Measurements from ENCODE around the gene CCDC33. TPM values are rescaled to one million over a fixed set of nuclear protein-coding genes. Genes with fewer than 3 reads are reported as not detected.

Gene CCDC33
- total RNA-seq, 4 donors from 2014 or later: 0.13 TPM; not detected in 3

DNA sequence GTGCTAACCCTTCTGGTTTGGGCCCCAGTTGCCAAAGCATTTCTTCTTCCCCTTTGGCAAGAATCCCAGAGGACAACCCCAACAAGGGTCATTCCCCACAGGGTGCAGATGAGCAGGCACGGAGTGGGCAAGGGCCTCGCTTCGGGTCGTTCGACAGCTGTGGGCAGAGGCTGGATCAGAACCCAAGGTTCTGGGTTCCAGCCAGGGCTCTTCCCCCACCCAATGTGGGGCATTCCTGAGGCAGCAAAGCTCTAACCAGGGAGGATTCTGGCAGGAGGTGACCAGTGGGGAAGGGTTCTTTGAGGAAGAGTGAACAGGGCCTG is 83.0 kb downstream of the CCDC33 start:
- 90 to 94% methylated on average over 4 to 5 of the region's 5 CpGs for WGBS, 2 donors
- TF ChIP-seq, protein P1, sequence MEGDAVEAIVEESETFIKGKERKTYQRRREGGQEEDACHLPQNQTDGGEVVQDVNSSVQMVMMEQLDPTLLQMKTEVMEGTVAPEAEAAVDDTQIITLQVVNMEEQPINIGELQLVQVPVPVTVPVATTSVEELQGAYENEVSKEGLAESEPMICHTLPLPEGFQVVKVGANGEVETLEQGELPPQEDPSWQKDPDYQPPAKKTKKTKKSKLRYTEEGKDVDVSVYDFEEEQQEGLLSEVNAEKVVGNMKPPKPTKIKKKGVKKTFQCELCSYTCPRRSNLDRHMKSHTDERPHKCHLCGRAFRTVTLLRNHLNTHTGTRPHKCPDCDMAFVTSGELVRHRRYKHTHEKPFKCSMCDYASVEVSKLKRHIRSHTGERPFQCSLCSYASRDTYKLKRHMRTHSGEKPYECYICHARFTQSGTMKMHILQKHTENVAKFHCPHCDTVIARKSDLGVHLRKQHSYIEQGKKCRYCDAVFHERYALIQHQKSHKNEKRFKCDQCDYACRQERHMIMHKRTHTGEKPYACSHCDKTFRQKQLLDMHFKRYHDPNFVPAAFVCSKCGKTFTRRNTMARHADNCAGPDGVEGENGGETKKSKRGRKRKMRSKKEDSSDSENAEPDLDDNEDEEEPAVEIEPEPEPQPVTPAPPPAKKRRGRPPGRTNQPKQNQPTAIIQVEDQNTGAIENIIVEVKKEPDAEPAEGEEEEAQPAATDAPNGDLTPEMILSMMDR (IDR thresholded peaks at IDR 0.05): no peak
- no peak for TF ChIP-seq POLR2A (IDR thresholded peaks at IDR 0.05)
- H3K4me3 ChIP-seq (replicated peaks in 1 of 3): no peak overlapping the region
- no peak overlapping the region for H3K27ac ChIP-seq
- H3K36me3 ChIP-seq: no peaks in the 10 kb centered on the region
- no peaks in the 10 kb centered on the region for H3K27me3 ChIP-seq
- intact Hi-C loops (cut with DNase I): no loop called here
- no peak for DNase-seq
- H3K9me3 ChIP-seq: no peaks in the 10 kb centered on the region
- peaks cover 0 to 30% of the 10 kb centered on the region in 2 donors for H3K4me1 ChIP-seq

DNA sequence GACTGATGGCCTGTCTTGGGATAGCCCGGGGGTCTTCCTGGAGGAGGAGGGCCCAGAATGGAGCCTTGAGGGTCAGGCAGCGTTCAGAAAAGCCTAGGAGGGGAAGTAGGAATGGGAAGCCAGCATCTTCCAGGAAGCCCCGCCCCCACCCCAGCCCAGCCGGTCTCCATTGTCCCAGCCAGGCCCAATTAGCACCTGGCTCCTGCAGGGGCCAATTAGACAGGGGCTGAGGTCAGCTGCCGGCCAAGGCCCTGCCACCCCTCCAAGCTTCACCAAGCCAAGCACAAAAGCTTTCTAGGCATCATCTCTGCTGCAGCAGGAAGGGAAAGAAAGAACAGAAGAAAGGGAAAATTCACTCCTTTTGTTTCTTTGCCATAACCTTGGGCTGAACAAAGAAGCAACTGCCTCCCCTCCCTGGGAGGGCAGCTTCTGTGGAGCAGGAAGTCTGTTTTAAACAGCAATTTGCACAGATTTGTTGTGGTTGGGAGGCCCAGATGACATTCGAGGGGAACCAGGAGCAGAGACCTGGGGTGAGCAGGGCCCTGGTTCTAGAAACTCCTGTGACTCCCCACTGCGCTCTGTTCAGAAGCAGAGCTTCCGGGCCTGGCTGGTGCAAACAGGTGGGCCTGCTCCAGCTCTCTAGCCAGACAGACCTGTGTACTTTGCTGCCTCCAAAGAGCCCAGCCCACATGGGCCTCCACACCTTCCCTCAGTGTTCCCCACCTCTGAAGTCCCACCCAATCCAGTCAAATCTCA is 83.6 kb downstream of the CCDC33 start:
- Histone ChIP-seq H3K9me3 (no peaks in the 10 kb centered on the region), H3K27ac (no peak overlapping the region), H3K4me1 (peaks cover 0 to 30% of the 10 kb centered on the region in 2 donors), H3K36me3 (no peaks in the 10 kb centered on the region), H3K27me3 (no peaks in the 10 kb centered on the region), H3K4me3 (replicated peaks in 1 of 3) (no peak overlapping the region)
- DNase-seq: no peak
- intact Hi-C loops (cut with DNase I): loop anchor here (10.0 kb wide), 1 partner anchor 955 kb away; no protein-coding TSS in a partner anchor
- TF ChIP-seq, protein P1 (IDR thresholded peaks at IDR 0.05): no peak
- TF ChIP-seq POLR2A (IDR thresholded peaks at IDR 0.05): no peak
- 74 to 78% methylated on average over 8 of the region's 8 CpGs for WGBS, 2 donors

DNA sequence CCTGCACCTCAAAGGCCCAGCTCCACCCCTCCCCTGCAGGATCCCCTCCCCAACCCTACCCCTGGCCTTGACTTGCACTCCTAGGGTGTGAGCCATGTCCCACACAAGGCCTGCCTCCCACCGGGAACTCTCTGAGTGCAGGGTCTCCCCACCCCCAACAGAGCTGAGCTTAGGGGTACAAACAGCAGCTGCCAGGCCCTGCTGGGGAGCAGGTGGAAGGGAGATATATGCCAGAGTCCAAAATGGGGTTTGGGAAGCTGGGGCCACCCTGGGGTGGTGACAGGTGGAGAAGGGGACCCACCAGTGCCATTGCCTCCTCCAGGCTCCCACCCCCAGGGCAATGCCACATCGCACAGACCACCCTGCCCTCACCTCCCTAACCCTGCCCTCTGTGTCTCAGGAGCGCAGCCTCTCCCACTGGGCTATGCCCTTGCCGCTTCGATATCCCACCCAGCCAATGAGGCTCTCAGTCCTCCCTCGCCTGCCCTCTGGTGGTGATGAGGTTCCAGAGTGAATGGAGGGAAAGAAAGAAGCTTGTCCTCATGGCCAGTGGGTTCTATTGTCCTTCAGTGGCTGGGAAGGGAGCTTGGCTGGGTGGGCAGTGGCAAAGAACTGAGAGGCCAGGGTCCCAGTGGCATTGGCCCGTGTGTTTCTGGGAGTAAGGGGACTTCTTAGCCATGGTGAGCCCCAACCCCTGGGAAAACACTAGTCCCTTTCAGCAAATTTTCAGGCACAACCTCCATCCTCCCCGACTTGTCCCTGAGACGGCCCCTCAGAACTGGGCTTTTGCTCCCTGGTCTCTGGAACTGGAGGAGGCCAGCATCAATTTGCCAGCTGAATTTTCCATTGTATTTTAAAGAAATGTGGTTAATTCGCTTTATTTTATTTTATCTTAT is 84.5 kb downstream of the CCDC33 start:
- no peak overlapping the region for H3K4me3 ChIP-seq (replicated peaks in 1 of 3)
- peak; percentile 16 to 29 for DNase-seq
- no peak for TF ChIP-seq POLR2A (IDR thresholded peaks at IDR 0.05)
- TF ChIP-seq, protein P1 (IDR thresholded peaks at IDR 0.05): peak in 3 of 6 experiments; percentile 10 to 40 (median 28)
- H3K27me3 ChIP-seq: no peaks in the 10 kb centered on the region
- 81 to 82% methylated on average over 10 of the region's 10 CpGs for WGBS, 2 donors
- no peak overlapping the region for H3K27ac ChIP-seq
- H3K9me3 ChIP-seq: no peaks in the 10 kb centered on the region
- peaks cover 0 to 25% of the 10 kb centered on the region in 2 donors for H3K4me1 ChIP-seq
- H3K36me3 ChIP-seq: no peaks in the 10 kb centered on the region
- intact Hi-C loops (cut with DNase I): loop anchor here (10.0 kb wide), 1 partner anchor 954 kb away; no protein-coding TSS in a partner anchor

DNA sequence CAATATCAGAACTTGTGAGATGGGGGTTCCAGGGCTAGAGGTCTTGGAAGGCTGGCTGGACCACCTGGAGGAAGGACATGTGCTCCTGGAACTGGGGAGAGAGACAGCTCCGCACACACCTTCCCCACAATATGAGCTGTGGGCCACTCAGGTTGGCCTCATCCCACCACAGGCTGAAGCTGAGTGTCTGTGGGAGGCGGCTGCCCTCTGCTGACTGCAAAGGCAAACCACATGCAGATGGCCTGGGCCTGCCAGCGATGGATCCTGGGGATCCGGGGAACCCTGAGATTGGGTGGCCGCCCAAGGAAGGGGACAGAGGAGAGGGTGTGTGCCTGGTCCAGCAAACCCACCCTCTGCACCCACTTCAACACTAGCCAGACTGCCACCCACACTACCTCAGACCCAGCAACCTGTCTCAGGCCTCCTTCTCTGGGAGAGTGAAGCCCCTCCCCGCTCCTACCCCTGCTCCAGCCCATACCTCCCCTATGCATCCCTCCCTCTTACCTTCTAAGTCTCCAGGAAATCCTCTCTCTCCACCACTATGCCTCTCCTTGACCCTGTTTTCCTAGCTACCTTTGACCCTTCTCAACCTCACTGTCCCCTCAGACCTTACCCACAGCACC is 86.5 kb downstream of the CCDC33 start:
- Histone ChIP-seq H3K9me3 (no peaks in the 10 kb centered on the region), H3K27me3 (no peaks in the 10 kb centered on the region), H3K27ac (no peak overlapping the region), H3K4me1 (peaks cover 0 to 16% of the 10 kb centered on the region in 2 donors), H3K36me3 (no peaks in the 10 kb centered on the region), H3K4me3 (replicated peaks in 1 of 3) (no peak overlapping the region)
- TF ChIP-seq, protein P1 (IDR thresholded peaks at IDR 0.05): peak in 5 of 6 experiments; percentile 65 to 85 (median 74)
- TF ChIP-seq POLR2A (IDR thresholded peaks at IDR 0.05): no peak
- peak; percentile 61 to 64 for DNase-seq
- WGBS, 2 donors: 58 to 60% methylated on average over 3 of the region's 6 CpGs
- intact Hi-C loops (cut with DNase I): loop anchor here (10.0 kb wide), 1 partner anchor 952 kb away; no protein-coding TSS in a partner anchor
